BLaER1 treated with 17β-estradiol and CSF1 and Interleukin-3, amounts not matched to agents 10 nM and 100 nM (cell line): Measurements from ENCODE around the gene TUBA1A.
"Not testable (repeated sequence)": the region's sequence is repeated elsewhere in the genome, so short reads cannot be mapped to it uniquely, and the experiment has no call there.

Source experiments
- H3K27ac ChIP-seq, 11 experiments: shearing (Covaris generic); formaldehyde crosslinking; 2 replicates each; pipeline ENCODE4 v1.8.1; 2022
- H3K27me3 ChIP-seq, 11 experiments: shearing (Covaris generic); formaldehyde crosslinking; 2 replicates each; pipeline ENCODE4 v1.8.1; 2022
- H3K36me3 ChIP-seq, 11 experiments: shearing (Covaris generic); formaldehyde crosslinking; 2 replicates each; pipeline ENCODE4 v1.8.1; 2022
- H3K4me1 ChIP-seq, 10 experiments: shearing (Covaris generic); formaldehyde crosslinking; 2 replicates each; pipeline ENCODE4 v1.8.1; 2022
- H3K4me2 ChIP-seq, 11 experiments: shearing (Covaris generic); formaldehyde crosslinking; 2 replicates each; pipeline ENCODE4 v1.8.1; 2022
- H3K4me3 ChIP-seq, 10 experiments: shearing (Covaris generic); formaldehyde crosslinking; 2 replicates each; pipeline ENCODE4 v1.8.1; 2022
- H3K9ac ChIP-seq, 11 experiments: shearing (Covaris generic); formaldehyde crosslinking; 2 replicates each; pipeline ENCODE4 v1.8.1; 2022
- H3K9me3 ChIP-seq, 11 experiments: shearing (Covaris generic); formaldehyde crosslinking; replicated peaks in 1 of 11; 2 replicates each; pipeline ENCODE4 v1.8.1; 2022
- H4K20me1 ChIP-seq, 11 experiments: shearing (Covaris generic); formaldehyde crosslinking; 2 replicates each; pipeline ENCODE4 v1.8.1; 2022
- Cebpa-rat ChIP-seq, 11 experiments: shearing (Covaris generic); IDR thresholded peaks; 2 replicates each; pipeline ENCODE4 v1.8.1; 2022

The TUBA1A gene

DNA sequence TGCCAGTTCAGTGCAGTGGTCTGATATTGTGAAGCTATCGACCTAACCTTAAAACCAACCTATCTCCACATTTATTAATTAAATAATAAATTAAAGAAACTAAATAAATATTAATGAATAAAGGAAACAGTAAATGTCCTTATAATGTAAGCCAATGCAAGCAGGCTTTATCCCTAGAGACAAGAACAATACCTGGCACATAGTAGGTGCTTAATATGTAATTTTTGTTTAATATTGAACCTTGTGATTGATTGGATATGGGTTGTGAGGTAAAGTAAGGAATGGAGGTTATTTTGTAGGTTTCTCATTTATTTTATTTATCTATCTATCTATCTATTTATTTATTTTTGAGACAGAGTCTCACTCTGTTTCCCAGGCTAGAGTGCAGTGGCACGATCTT, 49.9 kb downstream of the TUBA1A start:
- Histone ChIP-seq H3K4me3 (no peak overlapping the region), H4K20me1 (no peaks in the 10 kb centered on the region), H3K36me3 (0 out of 22 replicates have a peak, but pooled peaks cover 0 to 7% (median 0%) of the 10 kb centered on the region in 11 experiments), H3K9me3 (no peaks in the 10 kb centered on the region), H3K4me2 (peak overlapping the region in 5 of 11 experiments; percentile 1 to 29 (median 20); a peak in 4 of 22 replicates), H3K27me3 (no peaks in the 10 kb centered on the region), H3K27ac (no peak overlapping the region), H3K9ac (no peak overlapping the region), H3K4me1 (peaks cover 1 to 14% (median 8%) of the 10 kb centered on the region in 10 experiments; a peak in 18 of 20 replicates)
- no peak for TF ChIP-seq Cebpa-rat (IDR thresholded peaks at IDR 0.05)

GRCh38 chr12:49138587-49138986, 50.3 kb downstream of the TUBA1A start:
- Histone ChIP-seq H4K20me1 (no peaks in the 10 kb centered on the region), H3K4me3 (no peak overlapping the region), H3K9ac (no peak overlapping the region), H3K27ac (no peak overlapping the region), H3K27me3 (no peaks in the 10 kb centered on the region), H3K4me1 (peaks cover 5 to 18% (median 12%) of the 10 kb centered on the region in 10 experiments), H3K36me3 (0 out of 22 replicates have a peak, but pooled peaks cover 0 to 7% (median 0%) of the 10 kb centered on the region in 11 experiments), H3K9me3 (no peaks in the 10 kb centered on the region), H3K4me2 (peak overlapping the region in 8 of 11 experiments; percentile 1 to 29 (median 18); a peak in 6 of 22 replicates)
- TF ChIP-seq Cebpa-rat (IDR thresholded peaks at IDR 0.05), result no peak

DNA sequence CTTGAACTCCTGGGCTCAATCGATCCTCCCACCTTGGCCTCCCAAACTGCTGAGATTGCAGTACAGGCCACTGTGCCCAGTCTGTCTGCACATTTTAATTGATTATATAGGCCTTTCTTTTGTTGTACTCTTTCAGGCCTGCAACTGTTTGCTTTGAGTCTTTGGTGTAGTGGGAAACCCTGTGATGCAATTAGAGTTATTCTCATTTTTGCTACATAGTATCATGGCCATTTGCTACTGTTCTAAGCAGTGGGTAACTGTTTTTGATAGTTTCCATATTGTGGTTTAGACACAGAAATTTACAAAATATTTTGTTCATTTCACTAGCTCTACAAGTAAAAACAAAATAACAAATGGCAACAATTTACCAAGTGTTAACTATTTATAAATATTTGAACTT, 51.4 kb downstream of the TUBA1A start:
- Histone ChIP-seq H3K4me2 (no peak overlapping the region), H4K20me1 (no peaks in the 10 kb centered on the region), H3K4me1 (peaks cover 16 to 29% (median 23%) of the 10 kb centered on the region in 10 experiments), H3K9me3 (no peaks in the 10 kb centered on the region), H3K27me3 (no peaks in the 10 kb centered on the region), H3K27ac (no peak overlapping the region), H3K4me3 (no peak overlapping the region), H3K9ac (no peak overlapping the region), H3K36me3 (0 out of 22 replicates have a peak, but pooled peaks cover 0 to 7% (median 0%) of the 10 kb centered on the region in 11 experiments)
- TF ChIP-seq Cebpa-rat (IDR thresholded peaks at IDR 0.05), result no peak

GRCh38 chr12:49136997-49137396, 51.9 kb downstream of the TUBA1A start:
- H3K27me3 ChIP-seq, H3K9me3 ChIP-seq, H3K36me3 ChIP-seq, H3K9ac ChIP-seq, H3K27ac ChIP-seq, H4K20me1 ChIP-seq, H3K4me3 ChIP-seq, H3K4me2 ChIP-seq: not testable (repeated sequence)
- peaks cover 21 to 34% (median 28%) of the 10 kb centered on the region in 10 experiments for H3K4me1 ChIP-seq
